ENCODE results near the gene ANKZF1.

- TF ChIP-seq GATA2 (IDR thresholded peaks at IDR 0.05; ENCODE audit: low read depth, low read length) (no peak), GATA3 (IDR thresholded peaks at IDR 0.05; ENCODE audit: low read depth, low read length) (no peak)
Observed at GRCh38 chr2:219251656-219252055, 22.1 kb downstream of the ANKZF1 start.

Data from SH-SY5Y (cell line).